Transverse colon (tissue), 4 donors: ENCODE data around the gene BCAR3. TPM values are rescaled to one million over a fixed set of nuclear protein-coding genes. Genes with fewer than 3 reads are reported as not detected.
A peak's percentile ranks its signal among the peaks of the same experiment; 100 is the strongest.

Experiments used
- DNase-seq: peaks from one replicate; pipeline ENCODE4 v3.0.0-alpha.2; 2019
- H3K27ac ChIP-seq, 4 donors: fragments of 200-600 bp; sonication (generic); 2 replicates each; pipeline ENCODE4 v1.5.1; 2016 to 2018; ENCODE audit warnings: inconsistent platforms in 4 of 4
- H3K27me3 ChIP-seq: fragments of 200-600 bp; sonication (generic); 2 replicates; pipeline ENCODE4 v1.5.1; 2017; ENCODE audit warnings: inconsistent platforms
- H3K36me3 ChIP-seq, 4 donors: fragments of 200-600 bp; sonication (generic); 2 replicates each; pipeline ENCODE4 v1.5.1; 2017 to 2019; ENCODE audit warnings: inconsistent platforms in 4 of 4
- H3K4me1 ChIP-seq, 4 donors: fragments of 200-600 bp; sonication (generic); 2 replicates each; pipeline ENCODE4 v1.5.1; 2017 to 2020; ENCODE audit warnings: inconsistent platforms in 4 of 4
- H3K4me3 ChIP-seq, 4 donors: fragments of 200-600 bp; sonication (generic); 1 replicate in 1 of 4; 2 replicates in 3 of 4; pipeline versions ENCODE4 v1.5.1 to v1.6.1; 2017 to 2019; ENCODE audit warnings: inconsistent platforms in 4 of 4
- H3K9me3 ChIP-seq, 2 donors: fragments of 200-600 bp; sonication (generic); 2 replicates each; pipeline ENCODE4 v1.5.1; 2017 to 2019; ENCODE audit warnings: inconsistent platforms in 2 of 2
- EP300 ChIP-seq: sonication (generic); formaldehyde crosslinking; IDR thresholded peaks from one replicate; pipeline ENCODE4 v1.6.1; 2017; ENCODE audit warnings: antibody characterized with exemption, low read depth
- POLR2A ChIP-seq: fragments of 450-650 bp; IDR thresholded peaks from one replicate; pipeline ENCODE4 v1.6.1; 2016; ENCODE audit warnings: antibody characterized with exemption, mild to moderate bottlenecking, moderate library complexity
- POLR2AphosphoS5 ChIP-seq, 3 donors: sonication (generic); formaldehyde crosslinking; IDR thresholded peaks; one replicate each; pipeline ENCODE4 v1.6.1; 2016; ENCODE audit warnings: antibody characterized with exemption in 3 of 3
- WGBS, 2 donors: methylation state at CpG; one replicate each; pipeline ENCODE4 v1.1.5; 2018; ENCODE audit warnings: low coverage in 1 of 2; 5-methylcytosine and 5-hydroxymethylcytosine counted together
- in situ Hi-C, 4 donors: fragments of 200-750 bp; cut with MboI; loops; one replicate each; pipeline versions ENCODE4 v1.15.0 to v1.15.1; 2017; ENCODE audit warnings: low sequenced_read_pairs in 3 of 4, low pct_ligation_motif_present in 1 of 4, low pct_unique_long_range_greater_than_20kb in 1 of 4
- intact Hi-C: fragments of 100-400 bp; cut with DNase I; formaldehyde crosslinking; loops from one replicate; pipeline ENCODE4 v1.15.1; 2023; ENCODE audit warnings: low total_unique reads
- total RNA-seq, 4 donors: library from RNA; depleted of rRNA; stranded (reverse); fragments of >200 nt; gene quantifications; one replicate each; pipeline ENCODE4 v1.1.0, GENCODE V29; 2016
- TF ChIP-seq, protein P1 (sequence below), 5 experiments: fragments of 200-600 bp in 3 of 5; fragments of 450-650 bp in 2 of 5; sonication (generic) in 3 of 5; IDR thresholded peaks; 1 replicate in 2 of 5; 2 replicates in 3 of 5; pipeline ENCODE4 v1.5.1; 2016 to 2017; ENCODE audit warnings: antibody characterized with exemption in 5 of 5, inconsistent platforms in 3 of 5, mild to moderate bottlenecking in 2 of 5, moderate library complexity in 1 of 5

The BCAR3 gene
- total RNA-seq, 4 donors from 2014 or later: 12.3 to 71.7 (median 40.5) TPM

GRCh38 chr1:93638981-93639380 is 42.7 kb downstream of the BCAR3 start:
- no peak for DNase-seq
- no peaks in the 10 kb centered on the region for H3K4me1 ChIP-seq
- TF ChIP-seq POLR2AphosphoS5 (IDR thresholded peaks at IDR 0.05) (no peak), POLR2A (no peak)
- TF ChIP-seq, protein P1, sequence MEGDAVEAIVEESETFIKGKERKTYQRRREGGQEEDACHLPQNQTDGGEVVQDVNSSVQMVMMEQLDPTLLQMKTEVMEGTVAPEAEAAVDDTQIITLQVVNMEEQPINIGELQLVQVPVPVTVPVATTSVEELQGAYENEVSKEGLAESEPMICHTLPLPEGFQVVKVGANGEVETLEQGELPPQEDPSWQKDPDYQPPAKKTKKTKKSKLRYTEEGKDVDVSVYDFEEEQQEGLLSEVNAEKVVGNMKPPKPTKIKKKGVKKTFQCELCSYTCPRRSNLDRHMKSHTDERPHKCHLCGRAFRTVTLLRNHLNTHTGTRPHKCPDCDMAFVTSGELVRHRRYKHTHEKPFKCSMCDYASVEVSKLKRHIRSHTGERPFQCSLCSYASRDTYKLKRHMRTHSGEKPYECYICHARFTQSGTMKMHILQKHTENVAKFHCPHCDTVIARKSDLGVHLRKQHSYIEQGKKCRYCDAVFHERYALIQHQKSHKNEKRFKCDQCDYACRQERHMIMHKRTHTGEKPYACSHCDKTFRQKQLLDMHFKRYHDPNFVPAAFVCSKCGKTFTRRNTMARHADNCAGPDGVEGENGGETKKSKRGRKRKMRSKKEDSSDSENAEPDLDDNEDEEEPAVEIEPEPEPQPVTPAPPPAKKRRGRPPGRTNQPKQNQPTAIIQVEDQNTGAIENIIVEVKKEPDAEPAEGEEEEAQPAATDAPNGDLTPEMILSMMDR (IDR thresholded peaks at IDR 0.05): no peak
- no peaks in the 10 kb centered on the region for H3K9me3 ChIP-seq
- intact Hi-C loops (loop anchor here (5.0 kb wide), 1 partner anchor 38 kb away; no protein-coding TSS in a partner anchor), in situ Hi-C loops (loop anchor here in 3 of 4 donors (5.0 to 10.0 kb wide), 3 partner anchors 166 to 178 kb away; no protein-coding TSS in a partner anchor)
- WGBS, 2 donors: 90% methylated on average over 8 of the region's 8 CpGs; no CpG with 5 or more reads in 1 of the 2 donors
- H3K27ac ChIP-seq: no peak overlapping the region
- H3K36me3 ChIP-seq: no peaks in the 10 kb centered on the region
- H3K27me3 ChIP-seq: no peaks in the 10 kb centered on the region
- no peak overlapping the region for H3K4me3 ChIP-seq

- TF ChIP-seq, protein P1 (IDR thresholded peaks at IDR 0.05): no peak
- TF ChIP-seq EP300 (no peak), POLR2A (no peak), POLR2AphosphoS5 (IDR thresholded peaks at IDR 0.05) (no peak)
- 88 to 91% methylated on average over 4 to 5 of the region's 5 CpGs for WGBS, 2 donors
- no peaks in the 10 kb centered on the region for H3K36me3 ChIP-seq
- no peak overlapping the region for H3K27ac ChIP-seq
- no peak for DNase-seq
- no peaks in the 10 kb centered on the region for H3K9me3 ChIP-seq
- no peaks in the 10 kb centered on the region for H3K27me3 ChIP-seq
- in situ Hi-C loops (loop anchor here in 3 of 4 donors (5.0 to 10.0 kb wide), 3 partner anchors 166 to 179 kb away; no protein-coding TSS in a partner anchor), intact Hi-C loops (loop anchor here (5.0 kb wide), 1 partner anchor 39 kb away; no protein-coding TSS in a partner anchor)
- H3K4me3 ChIP-seq: no peak overlapping the region
- no peaks in the 10 kb centered on the region for H3K4me1 ChIP-seq
Observed at GRCh38 chr1:93638307-93638847, 43.3 kb downstream of the BCAR3 start.

GRCh38 chr1:93636712-93637111 is 44.9 kb downstream of the BCAR3 start:
- 92 to 100% methylated on average over 3 of the region's 3 CpGs for WGBS, 2 donors
- no peaks in the 10 kb centered on the region for H3K9me3 ChIP-seq
- no peaks in the 10 kb centered on the region for H3K36me3 ChIP-seq
- H3K27ac ChIP-seq: peak overlapping the region in 1 of 4 donors; percentile 17
- no peaks in the 10 kb centered on the region for H3K27me3 ChIP-seq
- in situ Hi-C loops: loop anchor here in 3 of 4 donors (5.0 to 10.0 kb wide), 3 partner anchors 168 to 181 kb away; no protein-coding TSS in a partner anchor
- no peak for DNase-seq
- TF ChIP-seq, protein P1 (IDR thresholded peaks at IDR 0.05): no peak
- no peaks in the 10 kb centered on the region for H3K4me1 ChIP-seq
- H3K4me3 ChIP-seq: no peak overlapping the region
- intact Hi-C loops: loop anchor here (5.0 kb wide), 1 partner anchor 41 kb away; no protein-coding TSS in a partner anchor

DNA sequence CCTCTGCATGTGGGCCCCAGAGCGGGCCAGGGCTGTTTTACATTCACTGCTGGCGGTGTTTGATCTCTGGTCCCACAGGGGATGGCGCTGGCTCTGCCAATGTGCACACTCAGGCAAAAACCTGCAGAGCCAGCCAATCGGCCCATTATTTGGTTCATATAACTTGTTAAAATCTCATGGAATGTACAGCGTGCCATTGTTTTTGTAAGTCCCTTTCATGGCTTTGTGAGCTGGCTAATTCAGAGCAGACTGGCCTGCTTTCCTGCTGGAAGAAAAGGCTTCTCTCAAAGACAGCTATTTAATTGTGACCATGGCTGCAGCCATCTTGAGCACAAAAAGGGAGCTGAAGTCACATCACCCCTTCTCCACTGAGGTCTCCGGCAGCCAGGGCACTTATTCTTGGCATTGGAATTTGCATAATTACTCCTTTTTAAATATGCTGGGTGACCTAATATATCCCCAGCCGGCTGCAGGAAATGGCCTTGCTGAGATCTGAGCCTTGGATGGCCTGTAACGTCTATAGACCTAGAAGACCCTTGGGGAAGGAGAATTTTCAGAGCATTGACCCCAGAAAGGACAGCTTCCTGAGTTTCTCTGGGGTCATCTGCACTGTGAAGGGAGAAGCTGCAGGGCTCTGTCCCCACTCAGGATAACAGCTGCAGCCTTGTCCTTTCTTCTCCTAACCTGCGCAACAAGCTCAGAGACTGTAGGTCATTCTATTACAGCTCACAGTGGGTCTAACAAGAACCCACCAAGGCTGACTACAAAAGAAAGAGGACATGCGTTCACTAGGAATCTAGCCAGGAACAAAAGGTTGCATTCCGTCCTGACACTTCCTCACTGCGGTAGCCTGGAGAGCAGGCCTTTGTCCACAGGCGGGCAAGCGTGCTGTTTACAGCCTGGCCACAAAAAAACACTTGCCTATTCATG is 45.8 kb downstream of the BCAR3 start:
- H3K27ac ChIP-seq: peak overlapping the region in 2 of 4 donors; percentile 17 to 32
- no peaks in the 10 kb centered on the region for H3K27me3 ChIP-seq
- TF ChIP-seq POLR2A (no peak), EP300 (no peak), POLR2AphosphoS5 (IDR thresholded peaks at IDR 0.05) (no peak)
- TF ChIP-seq, protein P1 (IDR thresholded peaks at IDR 0.05): no peak
- no peaks in the 10 kb centered on the region for H3K36me3 ChIP-seq
- H3K9me3 ChIP-seq: no peaks in the 10 kb centered on the region
- in situ Hi-C loops: loop anchor here in 3 of 4 donors (5.0 to 10.0 kb wide), 3 partner anchors 169 to 181 kb away; no protein-coding TSS in a partner anchor
- H3K4me3 ChIP-seq: no peak overlapping the region
- intact Hi-C loops: loop anchor here (2.0 to 5.0 kb wide), 2 partner anchors 41 to 183 kb away; no protein-coding TSS in a partner anchor
- H3K4me1 ChIP-seq: no peaks in the 10 kb centered on the region
- DNase-seq: no peak
- 88 to 96% methylated on average over 3 to 14 of the region's 14 CpGs for WGBS, 2 donors
